AG04450 (cell line): Measurements from ENCODE around the gene LRP1B. TPM values are rescaled to one million over a fixed set of nuclear protein-coding genes. Genes with fewer than 3 reads are reported as not detected.

ENCODE experiments used
- CTCF ChIA-PET: fragments of 300-600, 350-600 bp; formaldehyde crosslinking; extraction: SDS; loops from one replicate; lab custom pipeline; 2022; ENCODE audit warnings: antibody characterized with exemption, inconsistent platforms; lab: Charles Lee
- POLR2A ChIA-PET: fragments of 350-600 bp; formaldehyde crosslinking; extraction: SDS; loops from one replicate; lab custom pipeline; 2021; ENCODE audit warnings: antibody characterized with exemption, inconsistent platforms; lab: Yijun Ruan, JAX
- DNase-seq: peaks from one replicate; pipeline ENCODE4 v3.0.0-alpha.2; 2011; ENCODE audit warnings: low read depth, low spot score
- H3K27ac ChIP-seq: one replicate; pipeline ENCODE4 v1.5.1; 2012; ENCODE audit warnings: low read depth, low read length, control low read depth
- H3K27me3 ChIP-seq: one replicate; pipeline ENCODE4 v1.6.0; 2012; ENCODE audit warnings: low read length; ENCODE audit not compliant: control insufficient read depth, insufficient read depth
- H3K4me3 ChIP-seq: 2 replicates; pipeline ENCODE4 v1.5.1; 2011; ENCODE audit warnings: mild to moderate bottlenecking, low read depth, low read length, control low read depth
- H3K9me3 ChIP-seq: 2 replicates; pipeline ENCODE4 v1.5.1; 2012; ENCODE audit warnings: low read length; ENCODE audit not compliant: control insufficient read depth, insufficient read depth
- polyA plus RNA-seq: library from polyadenylated mRNA; depleted of rRNA; stranded (reverse); fragments of >200 nt; gene quantifications from 2 replicates; pipeline ENCODE4 v1.2.3, GENCODE V29; 2011
- TF ChIP-seq, protein P1 (sequence below): IDR thresholded peaks from 2 replicates; pipeline ENCODE4 v1.5.1; 2011; ENCODE audit warnings: low read depth, low read length, control low read depth, inconsistent platforms

The LRP1B gene
- polyA plus RNA-seq, 1 experiment, result 0.15 TPM

DNA sequence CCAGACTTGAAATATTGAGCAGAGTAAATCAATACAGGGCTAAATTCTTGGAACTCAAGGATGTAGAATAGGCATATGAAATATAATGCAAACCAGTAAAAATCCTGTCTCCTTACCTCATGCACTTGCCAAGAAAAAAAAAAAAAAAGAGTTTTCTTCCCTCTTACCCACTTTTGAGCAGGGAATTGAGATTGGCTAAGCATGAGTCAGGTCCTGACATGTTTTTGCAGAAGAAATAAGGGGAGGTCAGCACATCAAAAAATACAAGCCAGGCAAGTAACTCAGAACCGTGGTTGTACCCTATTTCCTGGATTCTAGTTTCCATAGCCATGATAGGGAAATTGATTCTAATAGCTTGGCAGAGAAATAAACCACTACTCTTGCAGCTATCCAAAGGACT is 1526.7 kb downstream of the LRP1B start:
- POLR2A ChIA-PET, result no interaction called here
- no peak for DNase-seq
- CTCF ChIA-PET, result no interaction called here
- no peak overlapping the region for H3K27ac ChIP-seq
- no peaks in the 10 kb centered on the region for H3K27me3 ChIP-seq
- TF ChIP-seq, protein P1, sequence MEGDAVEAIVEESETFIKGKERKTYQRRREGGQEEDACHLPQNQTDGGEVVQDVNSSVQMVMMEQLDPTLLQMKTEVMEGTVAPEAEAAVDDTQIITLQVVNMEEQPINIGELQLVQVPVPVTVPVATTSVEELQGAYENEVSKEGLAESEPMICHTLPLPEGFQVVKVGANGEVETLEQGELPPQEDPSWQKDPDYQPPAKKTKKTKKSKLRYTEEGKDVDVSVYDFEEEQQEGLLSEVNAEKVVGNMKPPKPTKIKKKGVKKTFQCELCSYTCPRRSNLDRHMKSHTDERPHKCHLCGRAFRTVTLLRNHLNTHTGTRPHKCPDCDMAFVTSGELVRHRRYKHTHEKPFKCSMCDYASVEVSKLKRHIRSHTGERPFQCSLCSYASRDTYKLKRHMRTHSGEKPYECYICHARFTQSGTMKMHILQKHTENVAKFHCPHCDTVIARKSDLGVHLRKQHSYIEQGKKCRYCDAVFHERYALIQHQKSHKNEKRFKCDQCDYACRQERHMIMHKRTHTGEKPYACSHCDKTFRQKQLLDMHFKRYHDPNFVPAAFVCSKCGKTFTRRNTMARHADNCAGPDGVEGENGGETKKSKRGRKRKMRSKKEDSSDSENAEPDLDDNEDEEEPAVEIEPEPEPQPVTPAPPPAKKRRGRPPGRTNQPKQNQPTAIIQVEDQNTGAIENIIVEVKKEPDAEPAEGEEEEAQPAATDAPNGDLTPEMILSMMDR, result no peak
- no peaks in the 10 kb centered on the region for H3K9me3 ChIP-seq
- no peak overlapping the region for H3K4me3 ChIP-seq

GRCh38 chr2:140603416-140603815 is 1527.4 kb downstream of the LRP1B start:
- Histone ChIP-seq H3K9me3 (no peaks in the 10 kb centered on the region), H3K4me3 (no peak overlapping the region), H3K27me3 (no peaks in the 10 kb centered on the region), H3K27ac (no peak overlapping the region)
- no peak for DNase-seq
- TF ChIP-seq, protein P1, result no peak
- CTCF ChIA-PET, result no interaction called here
- POLR2A ChIA-PET, result no interaction called here

- CTCF ChIA-PET, result no interaction called here
- H3K4me3 ChIP-seq, result no peak overlapping the region
- H3K9me3 ChIP-seq, result no peaks in the 10 kb centered on the region
- TF ChIP-seq, protein P1, result no peak
- H3K27me3 ChIP-seq, result no peaks in the 10 kb centered on the region
- DNase-seq, result no peak
- no peak overlapping the region for H3K27ac ChIP-seq
- POLR2A ChIA-PET, result no interaction called here
Observed at GRCh38 chr2:140601801-140602200, 1529.0 kb downstream of the LRP1B start.

DNA sequence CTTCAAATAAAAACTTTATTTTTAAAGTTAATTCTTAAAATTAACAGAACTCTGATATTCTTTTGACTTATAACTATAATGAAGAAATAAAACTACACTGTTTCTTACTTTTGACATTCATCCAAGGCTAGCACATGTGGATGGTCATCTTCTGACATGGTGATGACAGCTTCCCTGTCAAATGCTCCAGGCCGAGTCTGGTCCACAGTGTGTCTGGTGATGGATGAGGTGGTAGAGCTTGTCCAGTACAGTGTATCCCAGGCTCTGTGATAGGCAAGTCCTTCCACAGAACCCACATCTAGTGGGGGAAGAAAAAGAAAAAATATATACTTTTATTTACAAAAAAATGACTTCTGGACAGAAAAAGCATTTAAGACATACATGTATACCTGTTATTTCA is 1529.5 kb downstream of the LRP1B start:
- TF ChIP-seq, protein P1, result no peak
- Histone ChIP-seq H3K27me3 (no peaks in the 10 kb centered on the region), H3K27ac (no peak overlapping the region), H3K9me3 (no peaks in the 10 kb centered on the region), H3K4me3 (no peak overlapping the region)
- CTCF ChIA-PET, result interaction anchor here (0.7 to 1.0 kb wide), 2 partner anchors 14 to 1325 kb away, joined by 3 read pairs; no protein-coding TSS in a partner anchor
- DNase-seq, result no peak
- POLR2A ChIA-PET, result no interaction called here

- Histone ChIP-seq H3K9me3 (no peaks in the 10 kb centered on the region), H3K27ac (no peak overlapping the region), H3K4me3 (no peak overlapping the region), H3K27me3 (no peaks in the 10 kb centered on the region)
- POLR2A ChIA-PET, result no interaction called here
- DNase-seq, result no peak
- TF ChIP-seq, protein P1, result no peak
- CTCF ChIA-PET, result interaction anchor here (1.0 kb wide), 1 partner anchor 13 kb away, joined by 3 read pairs; no protein-coding TSS in a partner anchor
Observed at GRCh38 chr2:140600116-140600515, 1530.7 kb downstream of the LRP1B start.
